CD4-positive, alpha-beta T cell treated with Interferon gamma for 1 hour (primary cell): ENCODE results near the gene LTA.

Experiments
- DNase-seq: peaks from one replicate; pipeline ENCODE4 v3.0.0-alpha.2; 2020

The LTA gene

DNA sequence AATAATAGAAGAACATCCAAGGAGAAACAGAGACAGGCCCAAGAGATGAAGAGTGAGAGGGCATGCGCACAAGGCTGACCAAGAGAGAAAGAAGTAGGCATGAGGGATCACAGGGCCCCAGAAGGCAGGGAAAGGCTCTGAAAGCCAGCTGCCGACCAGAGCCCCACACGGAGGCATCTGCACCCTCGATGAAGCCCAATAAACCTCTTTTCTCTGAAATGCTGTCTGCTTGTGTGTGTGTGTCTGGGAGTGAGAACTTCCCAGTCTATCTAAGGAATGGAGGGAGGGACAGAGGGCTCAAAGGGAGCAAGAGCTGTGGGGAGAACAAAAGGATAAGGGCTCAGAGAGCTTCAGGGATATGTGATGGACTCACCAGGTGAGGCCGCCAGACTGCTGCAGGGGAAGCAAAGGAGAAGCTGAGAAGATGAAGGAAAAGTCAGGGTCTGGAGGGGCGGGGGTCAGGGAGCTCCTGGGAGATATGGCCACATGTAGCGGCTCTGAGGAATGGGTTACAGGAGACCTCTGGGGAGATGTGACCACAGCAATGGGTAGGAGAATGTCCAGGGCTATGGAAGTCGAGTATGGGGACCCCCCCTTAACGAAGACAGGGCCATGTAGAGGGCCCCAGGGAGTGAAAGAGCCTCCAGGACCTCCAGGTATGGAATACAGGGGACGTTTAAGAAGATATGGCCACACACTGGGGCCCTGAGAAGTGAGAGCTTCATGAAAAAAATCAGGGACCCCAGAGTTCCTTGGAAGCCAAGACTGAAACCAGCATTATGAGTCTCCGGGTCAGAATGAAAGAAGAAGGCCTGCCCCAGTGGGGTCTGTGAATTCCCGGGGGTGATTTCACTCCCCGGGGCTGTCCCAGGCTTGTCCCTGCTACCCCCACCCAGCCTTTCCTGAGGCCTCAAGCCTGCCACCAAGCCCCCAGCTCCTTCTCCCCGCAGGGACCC, 2.3 kb downstream of the LTA start:
- no peak for DNase-seq

DNA sequence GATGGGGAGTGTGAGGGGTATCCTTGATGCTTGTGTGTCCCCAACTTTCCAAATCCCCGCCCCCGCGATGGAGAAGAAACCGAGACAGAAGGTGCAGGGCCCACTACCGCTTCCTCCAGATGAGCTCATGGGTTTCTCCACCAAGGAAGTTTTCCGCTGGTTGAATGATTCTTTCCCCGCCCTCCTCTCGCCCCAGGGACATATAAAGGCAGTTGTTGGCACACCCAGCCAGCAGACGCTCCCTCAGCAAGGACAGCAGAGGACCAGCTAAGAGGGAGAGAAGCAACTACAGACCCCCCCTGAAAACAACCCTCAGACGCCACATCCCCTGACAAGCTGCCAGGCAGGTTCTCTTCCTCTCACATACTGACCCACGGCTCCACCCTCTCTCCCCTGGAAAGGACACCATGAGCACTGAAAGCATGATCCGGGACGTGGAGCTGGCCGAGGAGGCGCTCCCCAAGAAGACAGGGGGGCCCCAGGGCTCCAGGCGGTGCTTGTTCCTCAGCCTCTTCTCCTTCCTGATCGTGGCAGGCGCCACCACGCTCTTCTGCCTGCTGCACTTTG, 3.3 kb downstream of the LTA start, which contains the start of gene TNF:
TNF (plus strand) TSS at position 231 of the 567 bp plus-strand sequence; CDS start at position 408, 177 bp downstream.
- DNase-seq = peak; percentile 88

DNA sequence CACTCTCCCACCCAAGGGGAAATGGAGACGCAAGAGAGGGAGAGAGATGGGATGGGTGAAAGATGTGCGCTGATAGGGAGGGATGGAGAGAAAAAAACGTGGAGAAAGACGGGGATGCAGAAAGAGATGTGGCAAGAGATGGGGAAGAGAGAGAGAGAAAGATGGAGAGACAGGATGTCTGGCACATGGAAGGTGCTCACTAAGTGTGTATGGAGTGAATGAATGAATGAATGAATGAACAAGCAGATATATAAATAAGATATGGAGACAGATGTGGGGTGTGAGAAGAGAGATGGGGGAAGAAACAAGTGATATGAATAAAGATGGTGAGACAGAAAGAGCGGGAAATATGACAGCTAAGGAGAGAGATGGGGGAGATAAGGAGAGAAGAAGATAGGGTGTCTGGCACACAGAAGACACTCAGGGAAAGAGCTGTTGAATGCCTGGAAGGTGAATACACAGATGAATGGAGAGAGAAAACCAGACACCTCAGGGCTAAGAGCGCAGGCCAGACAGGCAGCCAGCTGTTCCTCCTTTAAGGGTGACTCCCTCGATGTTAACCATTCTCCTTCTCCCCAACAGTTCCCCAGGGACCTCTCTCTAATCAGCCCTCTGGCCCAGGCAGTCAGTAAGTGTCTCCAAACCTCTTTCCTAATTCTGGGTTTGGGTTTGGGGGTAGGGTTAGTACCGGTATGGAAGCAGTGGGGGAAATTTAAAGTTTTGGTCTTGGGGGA, 4.0 kb downstream of the LTA start:
- no peak for DNase-seq

DNA sequence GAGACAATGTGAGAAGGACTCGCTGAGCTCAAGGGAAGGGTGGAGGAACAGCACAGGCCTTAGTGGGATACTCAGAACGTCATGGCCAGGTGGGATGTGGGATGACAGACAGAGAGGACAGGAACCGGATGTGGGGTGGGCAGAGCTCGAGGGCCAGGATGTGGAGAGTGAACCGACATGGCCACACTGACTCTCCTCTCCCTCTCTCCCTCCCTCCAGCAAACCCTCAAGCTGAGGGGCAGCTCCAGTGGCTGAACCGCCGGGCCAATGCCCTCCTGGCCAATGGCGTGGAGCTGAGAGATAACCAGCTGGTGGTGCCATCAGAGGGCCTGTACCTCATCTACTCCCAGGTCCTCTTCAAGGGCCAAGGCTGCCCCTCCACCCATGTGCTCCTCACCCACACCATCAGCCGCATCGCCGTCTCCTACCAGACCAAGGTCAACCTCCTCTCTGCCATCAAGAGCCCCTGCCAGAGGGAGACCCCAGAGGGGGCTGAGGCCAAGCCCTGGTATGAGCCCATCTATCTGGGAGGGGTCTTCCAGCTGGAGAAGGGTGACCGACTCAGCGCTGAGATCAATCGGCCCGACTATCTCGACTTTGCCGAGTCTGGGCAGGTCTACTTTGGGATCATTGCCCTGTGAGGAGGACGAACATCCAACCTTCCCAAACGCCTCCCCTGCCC, 4.9 kb downstream of the LTA start:
- DNase-seq = peak; percentile 53

- no peak for DNase-seq
These were observed 5.5 kb downstream of the LTA start for GRCh38 chr6:31577579-31577966.

DNA sequence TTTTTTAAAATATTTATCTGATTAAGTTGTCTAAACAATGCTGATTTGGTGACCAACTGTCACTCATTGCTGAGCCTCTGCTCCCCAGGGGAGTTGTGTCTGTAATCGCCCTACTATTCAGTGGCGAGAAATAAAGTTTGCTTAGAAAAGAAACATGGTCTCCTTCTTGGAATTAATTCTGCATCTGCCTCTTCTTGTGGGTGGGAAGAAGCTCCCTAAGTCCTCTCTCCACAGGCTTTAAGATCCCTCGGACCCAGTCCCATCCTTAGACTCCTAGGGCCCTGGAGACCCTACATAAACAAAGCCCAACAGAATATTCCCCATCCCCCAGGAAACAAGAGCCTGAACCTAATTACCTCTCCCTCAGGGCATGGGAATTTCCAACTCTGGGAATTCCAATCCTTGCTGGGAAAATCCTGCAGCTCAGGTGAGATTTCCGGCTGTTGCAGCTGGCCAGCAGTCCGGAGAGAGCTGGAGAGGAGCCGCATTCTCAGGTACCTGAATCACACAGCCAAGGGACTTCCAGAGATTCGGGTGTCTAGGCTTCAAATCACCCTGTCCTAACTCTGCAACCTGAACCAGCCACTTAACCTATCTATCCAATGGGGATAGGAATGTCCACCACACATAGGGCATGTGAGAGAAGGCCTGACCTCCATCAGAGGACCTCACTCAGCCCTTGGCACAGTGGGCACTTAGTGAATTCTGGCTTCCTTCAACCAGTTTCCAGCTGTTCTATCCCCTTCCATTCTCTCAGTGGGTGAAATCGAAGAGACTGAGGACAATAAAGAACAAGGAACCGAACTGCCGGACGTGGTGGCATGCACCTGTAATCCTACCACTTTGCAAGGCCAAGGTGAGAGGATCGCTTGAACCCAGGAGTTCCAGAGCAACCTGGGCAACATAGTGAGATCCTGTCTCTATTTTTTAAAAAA, 6.4 kb downstream of the LTA start:
- DNase-seq = no peak

DNA sequence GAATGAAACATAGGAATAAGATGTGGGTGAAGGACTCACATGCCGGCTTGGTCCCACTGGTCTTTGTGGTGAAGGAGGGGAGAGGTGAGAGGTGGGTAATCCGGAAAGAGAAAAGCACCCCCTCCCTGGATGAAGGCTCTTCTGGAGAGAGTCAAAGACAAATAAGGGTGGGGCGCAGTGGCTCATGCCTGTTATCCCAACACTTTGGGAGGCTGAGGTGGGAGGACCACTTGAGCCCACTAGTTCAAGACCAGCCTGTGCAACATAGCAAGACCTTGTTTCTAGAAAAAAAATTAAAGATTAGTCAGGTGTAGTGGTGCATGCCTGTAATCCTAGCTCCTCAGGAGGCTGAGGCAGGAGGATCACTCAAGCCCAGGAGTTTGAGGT, 7.0 kb downstream of the LTA start:
- DNase-seq = no peak

- no peak for DNase-seq
These were observed 7.7 kb downstream of the LTA start for GRCh38 chr6:31579546-31580437.

DNA sequence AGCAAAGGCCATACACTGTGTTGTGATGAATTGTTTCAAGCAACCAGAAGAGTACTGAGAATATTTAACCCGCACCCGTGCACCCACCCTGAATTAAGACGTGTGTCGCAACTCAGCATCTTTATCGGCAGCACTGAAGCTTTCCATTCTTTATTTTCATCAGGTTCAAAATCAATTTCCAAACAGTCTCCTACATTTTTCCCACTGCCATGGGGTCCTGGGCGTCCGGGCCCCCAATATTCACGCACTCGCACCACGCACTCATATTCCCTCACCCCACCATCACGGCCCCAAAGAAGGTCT, 8.3 kb downstream of the LTA start:
- DNase-seq = no peak

- DNase-seq = peak; percentile 85
These were observed 8.8 kb downstream of the LTA start for GRCh38 chr6:31580807-31581433.

- no peak for DNase-seq
These were observed 9.5 kb downstream of the LTA start for GRCh38 chr6:31581434-31582229.

GRCh38 chr6:31582230-31582643, 10.1 kb downstream of the LTA start, which contains the start of gene LTB:
TSS of gene LTB (minus strand) at chr6:31582424. CDS start at chr6:31582417, 7 bp downstream.
- peak; percentile 83 for DNase-seq

DNA sequence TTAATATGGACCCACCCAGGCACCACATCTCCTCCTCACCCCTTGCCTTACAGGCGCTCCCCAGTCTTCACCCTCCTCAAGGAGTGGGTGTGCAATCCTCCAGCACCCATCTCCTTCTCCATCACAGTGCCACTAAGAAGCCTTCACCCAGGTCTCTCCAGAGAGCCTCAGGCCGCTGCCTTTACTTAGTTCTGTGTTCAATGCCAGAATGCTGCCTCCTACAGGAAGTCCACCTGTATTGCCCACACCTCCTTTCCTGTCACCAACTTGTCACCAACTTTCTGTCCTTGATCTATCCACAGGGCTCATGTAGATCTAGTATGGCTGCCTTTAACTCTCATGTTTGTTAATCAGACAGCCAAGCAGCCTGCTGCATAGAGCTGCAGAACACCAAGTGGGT, 13.4 kb downstream of the LTA start:
- peak; percentile 52 for DNase-seq

GRCh38 chr6:31586008-31586407, 13.9 kb downstream of the LTA start, which contains the start of gene LST1:
TSS of gene LST1 (plus strand) at chr6:31586277. CDS start at chr6:31587300, 1,023 bp downstream.
- no peak for DNase-seq

DNA sequence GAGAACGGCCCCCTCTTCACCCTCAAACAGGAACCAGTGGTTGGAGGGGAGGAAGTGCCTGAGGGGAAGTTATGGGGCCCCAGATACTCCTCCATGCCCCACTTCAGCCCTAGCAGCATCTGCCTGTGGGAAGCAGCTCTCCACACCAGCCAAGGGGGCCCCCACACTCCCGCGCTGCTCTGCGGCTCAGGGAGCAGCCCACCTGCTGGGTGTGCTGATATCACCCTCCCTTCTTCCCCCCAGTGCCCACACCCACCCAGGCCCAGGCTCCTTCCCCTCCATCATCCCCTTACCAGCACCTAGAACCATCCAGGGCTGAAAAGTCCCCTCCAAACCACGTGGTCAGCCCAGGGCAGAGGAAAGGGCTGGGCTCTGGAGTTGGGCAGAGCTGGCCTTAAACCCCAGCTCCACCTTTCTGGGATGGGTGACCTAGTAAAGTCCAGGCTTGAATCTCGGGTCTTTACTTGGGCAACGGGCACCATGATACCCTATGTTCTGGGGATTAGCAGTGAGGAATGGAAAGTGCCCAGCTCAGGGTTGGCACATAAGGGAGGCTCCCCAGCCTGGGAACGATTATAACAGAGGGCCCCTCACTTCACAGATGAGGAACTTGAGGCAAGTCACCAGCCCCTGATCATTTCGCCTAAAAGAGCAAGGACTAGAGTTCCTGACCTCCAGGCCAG, 14.7 kb downstream of the LTA start:
- DNase-seq = peak; percentile 53

DNA sequence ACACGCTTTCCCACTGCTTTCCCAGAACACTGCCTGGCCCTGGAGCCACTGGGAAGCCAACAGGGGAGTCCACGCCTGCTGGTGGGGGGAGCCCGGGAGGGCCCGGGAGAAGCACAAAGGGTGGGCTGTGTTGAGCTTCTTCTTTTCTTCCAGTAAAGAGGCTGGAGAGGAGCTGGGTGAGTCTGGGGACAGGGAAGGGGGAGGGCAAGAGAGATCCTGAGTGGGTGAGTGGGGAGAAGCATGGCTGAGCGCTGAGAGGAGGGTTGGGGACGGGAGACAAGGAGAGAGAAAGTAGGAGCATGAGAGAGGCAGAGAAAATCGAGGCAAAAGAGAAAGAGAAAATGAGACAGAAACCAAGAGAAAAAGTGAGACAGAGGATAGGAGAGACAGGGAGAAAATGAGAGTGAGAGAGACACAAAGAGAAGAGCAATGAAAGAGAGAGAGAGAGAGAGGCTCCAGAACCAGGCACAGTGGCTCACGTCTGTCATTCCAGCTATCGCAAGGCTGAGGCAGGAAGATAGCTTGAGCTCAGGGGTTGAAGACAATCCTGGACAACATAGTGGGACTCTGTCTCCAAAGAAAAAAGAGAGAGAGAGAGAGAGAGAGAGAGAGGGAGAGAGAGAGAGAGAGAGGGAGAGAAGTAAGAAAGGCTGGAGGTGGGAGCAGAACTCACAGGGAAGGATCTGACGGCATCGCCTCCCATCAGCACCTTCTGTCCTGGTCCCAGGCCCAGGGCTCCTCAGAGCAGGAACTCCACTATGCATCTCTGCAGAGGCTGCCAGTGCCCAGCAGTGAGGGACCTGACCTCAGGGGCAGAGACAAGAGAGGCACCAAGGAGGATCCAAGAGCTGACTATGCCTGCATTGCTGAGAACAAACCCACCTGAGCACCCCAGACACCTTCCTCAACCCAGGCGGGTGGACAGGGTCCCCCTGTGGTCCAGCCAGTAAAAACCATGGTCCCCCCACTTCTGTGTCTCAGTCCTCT, 16.0 kb downstream of the LTA start:
- DNase-seq = no peak

DNA sequence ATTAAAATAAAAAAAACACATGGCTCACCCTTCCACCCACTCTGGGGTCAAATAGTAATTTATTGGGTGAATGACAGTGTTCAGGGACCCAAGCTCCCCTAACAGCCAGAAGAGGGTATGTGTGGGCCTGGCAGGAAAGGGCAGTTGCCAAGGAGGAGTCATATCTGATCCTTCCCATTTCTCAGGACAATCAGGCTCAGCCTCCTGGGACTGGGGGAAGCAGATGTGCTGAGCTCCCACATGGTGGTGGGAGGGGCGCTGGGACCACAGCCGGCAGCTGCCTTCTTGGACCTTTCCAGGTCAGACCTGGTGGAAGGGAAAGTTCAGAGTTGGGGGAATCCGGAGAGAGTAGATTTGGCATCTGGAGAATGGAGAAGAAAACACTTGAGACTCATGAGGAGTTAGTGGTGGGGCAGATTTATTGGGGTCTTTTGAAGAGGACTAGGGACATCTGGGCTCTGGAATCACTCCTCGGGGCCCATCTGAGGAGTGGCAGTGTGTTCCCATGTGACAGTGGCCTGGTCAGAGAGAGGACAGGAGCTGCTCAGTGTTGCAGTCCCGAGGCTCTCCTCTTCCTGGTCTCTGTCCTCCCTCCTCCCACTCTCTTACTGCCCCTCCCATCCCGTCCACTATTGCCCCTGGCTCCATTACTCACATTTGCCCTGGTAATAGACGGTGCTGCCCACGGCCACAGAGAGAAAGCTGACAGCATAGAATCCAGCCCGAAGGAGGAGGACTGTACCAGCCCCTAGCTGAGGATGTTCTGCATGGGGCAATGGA, 17.0 kb downstream of the LTA start:
- DNase-seq = no peak
